CD4-positive, alpha-beta T cell treated with Interleukin-10 for 1 hour (primary cell): ENCODE data around the gene MYLK.

Source experiments
- DNase-seq: peaks from one replicate; pipeline ENCODE4 v3.0.0-alpha.2; 2020

MYLK gene

DNA sequence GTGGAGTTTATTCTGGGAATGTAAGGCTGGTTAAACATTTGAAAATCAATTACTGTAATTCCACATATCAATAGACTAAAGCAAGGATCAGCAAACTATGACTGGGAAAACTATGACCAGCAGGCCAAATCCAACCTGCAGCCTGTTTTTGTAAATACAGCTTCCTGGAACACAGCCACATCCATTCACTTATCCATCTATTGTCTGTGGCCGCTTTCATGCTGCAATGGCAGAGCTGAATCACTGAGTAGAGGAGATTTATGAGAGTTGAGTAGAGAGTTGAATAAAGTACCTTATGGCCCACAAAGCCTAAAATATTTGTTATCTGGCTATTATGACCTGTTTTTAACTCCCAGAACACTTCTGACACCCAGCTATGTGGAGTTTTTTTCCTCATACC is 12.2 kb downstream of the MYLK start:
- DNase-seq: no peak

DNA sequence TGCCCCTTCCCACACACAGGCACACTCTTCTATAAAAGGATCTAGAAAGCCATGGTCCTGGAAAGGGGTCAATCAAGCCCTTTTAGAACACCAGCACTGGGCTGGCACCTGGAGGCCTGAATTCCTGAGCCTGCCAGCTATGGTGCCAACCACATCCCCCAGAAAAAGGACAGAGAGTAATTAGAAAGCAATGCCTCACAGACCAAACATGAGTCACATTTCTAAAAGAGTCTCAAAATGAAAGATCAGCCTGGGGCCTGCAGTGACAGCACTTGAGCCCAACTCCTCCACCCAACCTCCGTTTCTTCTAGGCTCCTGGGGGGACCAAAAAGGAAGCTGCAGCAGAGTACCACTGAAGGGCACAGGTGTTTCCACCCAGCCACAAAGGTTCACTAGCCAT is 14.1 kb downstream of the MYLK start:
- no peak for DNase-seq

DNA sequence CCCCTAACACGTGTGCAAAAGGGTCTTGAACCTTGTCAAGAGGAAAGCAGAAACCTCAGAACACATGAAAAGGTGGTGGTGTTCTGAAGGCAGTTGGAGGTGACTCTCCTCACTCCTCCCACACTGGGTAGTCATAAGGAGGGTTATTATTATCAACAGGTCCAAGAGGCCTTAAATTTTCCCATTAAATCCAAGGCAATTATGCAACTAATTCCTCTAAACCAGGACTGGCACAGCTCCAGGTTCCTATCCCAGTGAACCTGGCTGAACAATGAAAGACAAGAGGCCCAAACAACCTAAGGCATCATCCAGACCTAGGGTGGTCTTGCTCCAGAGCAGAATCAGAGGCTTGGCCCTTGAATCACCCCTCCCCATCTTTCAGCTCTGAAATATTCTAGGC is 15.0 kb downstream of the MYLK start:
- no peak for DNase-seq

DNA sequence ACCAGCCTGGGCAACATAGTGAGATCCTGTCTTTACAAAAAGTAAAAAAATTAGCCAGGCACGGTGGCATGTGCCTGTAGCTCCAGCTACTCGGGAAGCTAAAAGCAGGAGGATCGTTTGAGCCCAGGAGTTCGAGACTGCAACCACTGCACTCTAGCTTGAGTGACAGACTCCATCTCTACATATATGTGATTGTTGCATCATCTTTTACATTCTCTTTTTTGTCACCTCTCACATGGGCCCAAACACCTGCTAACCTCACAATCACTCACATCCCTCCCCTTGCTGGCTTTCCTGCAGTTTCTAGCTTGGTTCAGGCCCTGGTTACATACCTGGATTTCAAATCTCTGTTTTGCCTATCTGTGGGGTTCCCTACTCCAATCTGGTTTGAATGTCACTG is 19.4 kb downstream of the MYLK start:
- DNase-seq: no peak

DNA sequence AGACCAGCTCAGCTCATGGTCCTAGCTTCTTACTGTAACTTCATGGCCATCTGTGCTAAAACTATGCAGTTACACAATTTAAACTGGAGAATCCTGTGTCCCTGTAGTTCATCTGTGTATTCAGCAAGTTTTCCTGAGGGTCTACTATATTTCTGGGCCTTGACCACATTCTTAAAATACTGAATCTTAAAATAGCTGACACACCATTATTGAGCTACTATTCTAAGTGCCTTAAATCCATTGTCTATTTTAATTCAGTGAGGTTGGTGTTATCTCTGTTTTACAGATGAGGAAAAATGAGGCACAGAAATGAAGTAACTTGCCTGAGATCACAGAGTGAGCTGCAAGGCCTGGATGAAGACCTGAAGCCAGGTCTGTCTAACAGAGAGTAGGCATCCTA is 22.0 kb downstream of the MYLK start:
- no peak for DNase-seq

DNA sequence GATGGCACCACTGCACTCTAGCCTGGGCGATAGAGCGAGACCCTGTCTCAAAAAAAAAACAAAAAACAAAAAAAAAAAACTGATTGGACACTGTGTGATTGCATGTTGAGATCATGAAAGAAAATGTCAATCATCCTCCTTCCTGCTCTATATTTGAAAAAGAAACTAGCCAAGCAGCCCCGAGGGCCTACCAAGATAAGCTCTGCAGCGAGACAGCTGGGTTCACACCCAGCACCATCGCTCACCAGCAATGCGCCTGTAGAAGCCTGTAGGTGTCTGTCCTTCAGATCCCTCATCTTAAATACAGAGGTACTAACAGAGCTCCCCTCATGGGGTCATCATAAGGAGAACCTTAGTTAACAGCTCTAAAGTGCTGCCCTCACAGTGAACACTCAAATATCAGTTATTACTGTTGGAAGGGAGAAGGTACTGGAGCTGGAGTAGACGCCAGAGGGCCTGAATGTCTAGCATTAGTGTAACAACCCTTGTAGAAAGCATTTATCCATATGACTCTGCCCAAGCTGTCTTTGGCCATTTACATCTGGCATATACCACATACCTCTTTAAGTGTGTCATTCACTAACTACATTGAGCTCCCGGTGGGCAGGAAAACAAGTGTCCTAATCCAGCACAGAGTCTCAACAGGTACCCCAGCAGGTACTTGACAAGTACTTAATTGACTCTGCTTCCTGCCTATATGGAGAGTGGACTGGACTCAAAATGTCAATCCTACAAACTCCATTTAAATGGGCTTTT is 22.9 kb downstream of the MYLK start:
- no peak for DNase-seq

DNA sequence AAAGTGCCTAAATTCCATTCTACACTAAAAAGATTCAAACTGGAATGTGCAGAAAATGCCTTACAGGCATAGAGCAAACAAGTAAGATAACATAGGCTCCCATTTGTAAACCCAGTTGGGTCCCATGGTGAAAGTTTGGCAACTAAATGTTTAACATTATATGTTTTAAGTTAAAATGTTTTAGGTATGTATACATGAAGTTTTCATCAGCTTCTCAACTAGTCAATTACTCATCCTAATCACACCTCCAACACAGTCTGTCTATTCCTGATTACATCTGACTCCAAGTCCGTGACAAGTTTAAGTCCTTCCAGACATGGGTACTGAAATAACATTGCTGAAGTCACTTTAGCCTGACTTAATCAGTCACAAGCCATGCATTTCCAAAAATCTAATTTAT is 25.0 kb downstream of the MYLK start:
- no peak for DNase-seq

DNA sequence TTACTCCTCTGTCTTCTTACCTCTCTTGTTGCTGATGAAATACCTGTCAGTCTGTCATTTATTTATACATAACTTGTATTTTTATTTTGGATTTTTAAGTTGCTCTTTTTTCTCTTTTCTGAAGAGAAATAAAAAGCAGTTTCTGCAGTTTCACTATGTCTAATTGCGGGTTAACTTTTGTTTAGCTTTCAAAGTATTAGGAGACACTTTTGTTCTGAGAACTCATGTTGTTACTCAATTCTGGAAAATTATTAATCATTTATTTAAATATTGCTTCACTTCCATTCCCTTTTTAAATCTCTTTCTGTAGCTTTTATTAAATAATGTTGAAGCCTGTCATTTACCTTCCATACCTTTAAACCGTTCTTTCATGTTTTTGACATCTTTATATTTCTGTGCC is 29.2 kb downstream of the MYLK start:
- DNase-seq: no peak

DNA sequence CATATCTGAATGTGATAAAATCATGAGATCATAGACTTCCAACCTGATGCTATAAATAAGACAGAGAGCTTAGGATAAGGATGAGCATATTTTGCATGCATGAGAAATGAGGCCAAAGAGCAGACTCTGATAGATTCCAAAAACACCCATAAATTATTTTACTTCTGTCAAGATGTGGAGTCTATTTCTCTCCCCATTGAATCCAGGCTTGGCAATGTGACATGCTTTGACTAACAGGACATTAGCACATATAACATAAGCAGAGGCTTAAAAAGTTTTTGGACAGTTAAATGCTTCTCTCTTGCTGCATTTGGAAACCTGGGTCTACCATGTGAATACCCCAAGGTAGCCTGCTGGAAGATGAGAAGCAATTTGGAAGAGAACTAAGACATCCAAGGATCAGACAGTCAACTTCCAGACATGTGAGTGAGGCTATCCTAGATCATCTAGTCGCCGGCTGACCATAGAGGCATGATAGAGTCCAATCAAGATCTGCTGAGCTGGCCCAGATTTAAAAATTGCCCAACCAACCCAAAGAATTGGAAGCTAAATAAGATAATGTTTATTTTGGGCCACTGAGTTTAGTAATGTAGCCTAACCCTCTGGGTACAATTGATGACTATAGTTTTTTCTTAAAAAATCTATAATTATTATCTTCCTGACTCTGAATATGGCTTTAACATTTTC is 30.3 kb downstream of the MYLK start:
- no peak for DNase-seq

DNA sequence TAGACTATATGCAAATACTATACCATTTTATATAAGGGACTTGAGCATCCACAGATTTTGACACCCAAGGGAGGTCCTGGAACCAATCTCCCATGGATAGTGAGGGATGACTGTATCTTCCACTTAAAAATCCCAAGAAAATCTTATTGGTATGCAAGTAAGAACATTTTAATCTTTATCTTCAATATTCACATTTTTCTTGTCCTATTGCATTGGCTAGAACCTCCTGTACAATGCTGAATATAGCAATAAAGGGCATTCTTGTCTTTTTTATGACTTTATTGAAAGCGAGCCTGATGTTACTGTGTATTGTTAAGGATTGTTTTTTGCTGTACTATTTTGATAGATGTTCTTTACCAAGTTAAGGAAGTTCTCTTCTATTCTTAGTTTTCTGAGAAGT is 36.9 kb downstream of the MYLK start:
- DNase-seq: no peak

DNA sequence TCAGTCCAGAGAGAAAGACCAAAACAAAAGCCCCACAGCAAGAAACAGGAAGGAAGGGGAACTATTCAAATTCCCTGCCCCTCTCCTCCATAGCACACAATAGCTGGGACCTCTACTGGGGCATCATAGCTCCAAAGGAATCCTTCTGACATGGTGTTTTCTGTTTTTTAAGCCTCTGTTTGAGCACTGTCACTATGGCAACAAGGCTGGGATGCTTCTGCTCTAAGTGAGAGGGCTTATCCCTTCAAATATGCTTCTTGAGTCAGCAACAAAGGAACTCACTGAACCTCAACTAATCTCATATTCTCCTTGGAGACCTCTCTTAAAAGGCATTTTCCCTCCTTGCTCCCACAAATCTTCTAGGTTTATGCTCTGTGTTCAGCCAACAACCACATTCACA is 40.5 kb downstream of the MYLK start:
- DNase-seq: no peak

DNA sequence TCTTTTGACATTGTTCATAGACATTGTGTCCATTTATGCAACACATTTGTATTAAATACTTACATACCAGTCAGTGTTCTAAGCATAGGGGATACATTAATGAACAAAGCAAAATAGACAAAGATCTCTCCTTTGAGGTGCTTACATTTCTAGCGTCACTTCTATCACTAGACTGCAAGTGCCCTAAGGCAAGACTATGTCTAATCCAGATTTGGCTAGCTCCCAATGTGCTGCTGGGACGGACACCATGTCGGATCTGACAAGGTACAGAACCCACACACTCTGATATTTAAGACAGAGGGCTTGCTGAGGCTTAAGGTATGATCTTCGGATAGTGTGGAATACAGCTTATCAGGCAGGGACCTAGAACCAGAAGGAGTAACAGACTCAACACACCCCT is 41.4 kb downstream of the MYLK start:
- no peak for DNase-seq

DNA sequence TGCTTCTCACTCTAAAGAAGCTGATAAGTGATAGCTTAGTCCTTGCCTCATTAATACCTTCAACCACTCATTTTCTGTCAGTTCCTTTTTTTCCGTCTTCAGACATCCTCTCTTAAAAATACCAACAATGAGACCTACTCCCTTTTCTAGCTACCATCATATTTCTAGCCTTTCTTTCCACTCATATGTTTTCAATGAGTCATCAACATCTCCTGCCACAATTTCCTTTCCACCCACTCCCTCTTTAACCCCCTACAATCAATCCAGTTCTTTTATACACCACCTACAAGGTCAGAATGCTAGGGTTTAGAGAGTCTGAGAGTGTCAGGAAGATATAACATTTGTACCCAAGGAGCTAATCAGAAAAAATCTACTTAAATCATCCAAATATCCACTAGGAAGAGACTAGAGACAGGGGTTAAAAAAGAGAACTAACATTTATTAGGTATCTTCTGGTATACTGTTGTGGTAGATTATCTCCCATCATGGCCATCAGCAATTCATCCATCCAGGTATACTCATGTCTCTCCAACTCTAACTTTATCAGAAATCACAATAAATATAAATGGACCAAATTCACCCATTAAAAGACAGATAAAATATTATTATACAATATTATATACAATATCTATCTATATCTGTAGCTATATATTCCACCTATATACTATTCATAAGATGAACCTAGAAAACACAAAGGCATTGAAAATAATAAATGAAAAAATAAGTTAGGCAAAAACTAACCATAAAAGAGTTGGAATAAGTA is 42.5 kb downstream of the MYLK start:
- DNase-seq: no peak

DNA sequence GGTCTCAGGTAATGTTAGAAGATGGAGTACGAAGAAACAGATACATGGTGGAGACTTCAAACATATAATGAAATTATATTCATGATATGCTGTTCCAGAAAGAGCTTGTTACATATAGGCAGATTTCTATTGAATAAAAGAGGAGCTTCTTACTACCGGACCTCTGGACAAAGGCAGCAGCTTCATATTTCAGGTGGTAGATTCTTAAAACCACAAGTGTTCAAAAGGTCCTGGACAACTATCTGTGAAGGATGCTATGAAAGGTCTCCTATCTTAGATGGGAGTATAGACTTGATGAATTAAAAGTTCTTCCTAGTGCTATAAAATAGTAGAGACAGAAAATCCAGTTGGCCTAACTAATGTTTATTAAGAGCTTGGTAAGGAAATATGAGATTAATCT is 43.2 kb downstream of the MYLK start:
- no peak for DNase-seq

DNA sequence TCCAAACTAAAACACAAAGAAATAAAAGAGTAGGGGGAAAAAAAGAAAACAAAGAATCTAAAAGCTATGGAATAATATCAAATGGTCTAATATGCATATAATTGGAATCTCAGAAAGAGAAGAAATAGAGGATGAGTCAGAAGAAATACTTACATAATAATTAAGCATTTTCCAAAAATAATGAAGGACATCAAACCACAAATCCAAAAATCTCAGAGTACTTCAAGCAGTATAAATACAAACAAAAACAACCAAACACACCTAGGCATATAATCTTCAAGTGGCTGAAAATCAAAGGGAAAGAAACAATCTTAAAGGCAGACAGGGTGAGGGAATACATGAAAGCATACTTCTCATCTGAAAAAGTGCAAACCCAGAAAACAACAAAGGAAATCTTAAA is 46.3 kb downstream of the MYLK start:
- DNase-seq: no peak

DNA sequence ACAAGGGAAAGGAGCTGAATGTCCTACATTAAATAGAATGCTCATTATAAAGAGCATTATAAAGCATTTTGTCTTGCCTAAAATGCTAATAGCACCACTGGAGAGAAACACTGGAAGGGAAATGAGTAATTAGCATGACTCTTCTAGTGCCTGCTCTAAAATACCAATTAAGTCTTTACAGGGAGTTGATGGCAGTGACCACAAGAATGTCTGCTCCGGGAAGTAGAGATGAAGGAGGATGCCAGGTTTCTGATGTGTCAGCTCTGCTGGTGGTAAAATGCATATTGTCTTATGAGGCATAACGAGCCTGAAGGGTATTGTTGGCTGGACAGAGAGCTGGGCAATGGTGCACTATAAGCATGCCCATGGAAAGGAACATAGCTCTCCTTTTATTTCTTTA is 49.5 kb downstream of the MYLK start:
- DNase-seq: no peak

DNA sequence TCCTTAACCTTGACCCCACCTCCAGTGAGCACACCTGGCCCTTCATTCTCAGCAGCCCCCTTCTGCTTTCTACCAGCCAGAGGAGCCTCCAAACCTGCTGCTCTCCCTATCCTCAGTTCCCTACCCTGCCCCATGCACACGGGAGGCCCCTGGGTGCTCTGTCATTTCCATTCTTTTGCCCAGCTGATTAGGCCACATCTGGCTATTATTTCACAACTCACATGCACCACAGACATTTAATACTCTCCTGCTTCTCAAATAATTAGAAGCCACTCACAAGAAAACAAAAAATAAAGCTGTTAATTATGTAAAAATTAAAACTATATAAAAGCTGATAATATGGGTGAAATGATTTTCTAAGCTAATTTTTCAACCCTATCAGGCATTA is 50.7 kb downstream of the MYLK start:
- no peak for DNase-seq

DNA sequence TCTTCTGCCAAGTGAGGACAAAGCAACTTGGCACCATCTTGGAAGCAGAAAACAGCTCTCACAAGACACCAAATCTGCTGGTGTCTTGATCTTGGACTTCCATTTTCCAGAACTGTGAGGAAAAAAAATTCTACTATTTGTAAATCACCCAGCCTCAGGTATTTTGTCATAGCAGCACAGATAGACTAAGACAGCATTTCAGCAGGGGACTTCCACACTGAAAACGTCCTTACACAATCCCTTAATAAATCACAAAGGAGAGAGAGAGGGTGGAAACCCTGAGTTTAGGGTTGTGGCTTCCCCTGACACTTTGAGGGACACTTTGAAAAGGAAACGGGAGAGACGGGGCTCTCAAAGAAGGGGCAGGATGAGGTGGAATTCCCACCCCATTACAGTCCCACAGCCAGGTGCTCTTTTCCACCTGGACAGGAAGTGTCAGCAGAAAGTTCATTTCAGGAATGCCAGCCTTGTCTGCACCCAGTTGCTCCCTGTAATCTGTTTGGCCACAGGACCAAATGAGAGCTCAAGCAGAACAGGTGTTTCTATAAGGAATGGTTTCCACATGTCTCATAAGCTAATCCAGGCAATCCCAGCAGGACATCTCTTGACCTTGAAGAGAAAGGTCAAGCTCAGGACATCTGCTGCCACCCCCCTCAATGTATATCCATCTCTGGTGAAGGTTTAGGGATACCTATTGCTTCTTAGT is 51.3 kb downstream of the MYLK start:
- DNase-seq: no peak

DNA sequence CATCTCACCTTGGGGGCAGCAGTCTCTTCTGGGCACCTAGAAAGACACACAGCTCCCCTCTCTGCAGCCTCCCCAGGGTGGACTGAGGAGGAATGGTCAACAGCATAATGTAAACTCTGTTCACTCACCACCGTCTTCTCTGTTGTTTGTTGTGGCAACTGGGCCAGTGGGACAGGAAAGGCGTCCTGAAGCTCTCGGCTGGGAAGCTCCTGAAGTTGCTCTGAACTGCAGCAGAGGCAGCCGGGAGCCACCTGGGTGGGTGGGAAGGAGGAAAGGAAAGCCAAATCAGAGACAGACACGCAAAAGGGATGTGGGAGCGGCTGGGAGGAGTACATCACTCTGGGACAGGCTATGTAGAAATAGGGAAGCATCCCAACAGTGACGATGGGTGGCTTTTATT is 52.7 kb downstream of the MYLK start:
- no peak for DNase-seq

DNA sequence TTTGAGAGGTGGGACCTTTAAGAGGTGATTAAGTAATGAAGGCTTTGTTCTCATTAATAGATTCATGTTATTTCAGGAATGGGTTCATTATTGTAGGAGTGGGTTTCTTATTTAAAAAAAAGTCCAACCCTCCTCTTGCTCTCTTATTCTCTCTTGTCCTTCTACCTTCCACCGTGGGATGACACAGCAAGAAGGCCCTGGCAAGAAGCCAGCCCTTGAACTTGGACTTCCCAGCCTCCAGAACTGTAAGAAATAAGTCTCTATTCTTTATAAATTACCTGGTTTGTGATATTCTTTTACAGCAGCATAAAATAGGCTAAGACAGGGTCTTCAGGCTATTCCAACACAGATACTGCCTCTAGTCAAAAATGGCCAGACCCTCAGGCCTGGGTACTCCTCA is 62.2 kb downstream of the MYLK start:
- no peak for DNase-seq

DNA sequence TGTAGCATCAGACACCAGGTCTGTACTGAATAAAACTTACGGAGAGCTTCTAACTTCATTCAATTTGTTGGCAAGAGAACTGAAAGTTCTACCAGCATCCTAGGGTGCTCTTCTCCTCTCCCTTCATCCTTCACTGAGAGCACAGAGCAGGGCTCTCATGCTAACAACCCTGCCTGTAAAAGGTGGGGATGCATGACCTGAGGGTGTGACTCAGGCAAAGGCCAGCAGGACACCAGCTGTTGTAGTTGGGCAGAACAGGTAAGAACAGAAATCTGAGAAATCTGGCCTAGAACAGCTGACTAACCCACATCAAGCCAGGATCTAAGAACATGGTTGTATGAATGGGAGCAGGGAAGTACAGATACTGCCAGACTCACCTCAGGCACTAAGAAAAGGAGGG is 64.2 kb downstream of the MYLK start:
- DNase-seq: no peak

DNA sequence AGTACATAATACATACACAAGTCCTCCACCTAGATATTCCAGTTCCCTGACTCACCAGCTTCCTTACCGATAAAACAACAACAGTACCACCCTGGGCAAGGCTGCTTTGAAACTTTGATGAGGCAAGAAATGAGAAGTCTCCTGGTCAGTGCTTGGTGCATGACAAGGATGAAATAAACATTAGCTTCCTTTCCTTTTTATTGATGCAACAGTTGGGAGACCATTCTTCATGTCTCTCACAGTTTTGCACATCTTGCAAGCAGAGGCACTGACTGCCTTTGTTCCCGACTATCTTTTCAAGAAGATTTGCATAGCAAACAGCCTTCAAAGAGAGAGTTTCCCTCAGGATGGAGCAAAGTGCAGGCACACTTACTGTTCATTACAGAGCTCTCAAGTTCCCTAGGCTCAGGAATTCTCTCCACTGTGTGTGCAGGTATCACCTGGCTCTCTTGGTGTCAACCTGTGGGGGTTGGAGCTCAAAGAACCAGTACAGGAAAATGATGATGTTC is 65.2 kb downstream of the MYLK start:
- no peak for DNase-seq

DNA sequence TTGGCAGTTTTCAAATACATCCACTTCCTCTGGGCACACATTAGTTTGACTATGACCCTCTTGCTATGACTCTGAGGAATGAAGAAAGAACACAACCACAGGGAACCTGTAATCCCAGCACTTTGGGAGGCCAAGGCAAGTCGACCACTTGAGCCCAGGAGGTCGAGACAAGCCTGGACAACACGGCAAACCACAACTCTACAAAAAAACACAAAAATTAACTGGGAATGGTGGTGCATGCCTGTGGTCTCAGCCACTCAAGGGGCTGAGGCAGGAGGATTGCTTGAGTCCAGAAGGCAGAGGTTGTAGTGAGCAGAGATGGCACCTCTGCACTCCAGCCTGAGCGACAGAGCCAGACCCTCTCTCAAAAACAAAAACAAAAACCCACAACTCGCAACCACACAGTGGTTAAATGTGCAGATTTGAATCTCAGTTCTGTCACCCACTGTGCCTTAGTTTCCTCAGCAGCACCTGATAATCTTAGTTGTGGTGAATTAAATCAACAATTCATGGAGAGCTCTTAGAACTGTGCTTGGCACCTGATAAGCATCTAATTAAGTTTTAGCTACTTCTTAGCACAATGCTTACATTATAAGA is 65.7 kb downstream of the MYLK start:
- DNase-seq: no peak
